Spleen (tissue), 11 donors: Measurements from ENCODE around the gene HAPLN1. TPM values are rescaled to one million over a fixed set of nuclear protein-coding genes. Genes with fewer than 3 reads are reported as not detected.
"Not testable (repeated sequence)": the region's sequence is repeated elsewhere in the genome, so short reads cannot be mapped to it uniquely, and the experiment has no call there.

Experiments
- DNase-seq: peaks from one replicate; pipeline ENCODE4 v3.0.0-alpha.2; 2020
- H3K27ac ChIP-seq, 8 donors: fragments of 200-600 bp; sonication (generic) in 7 of 8; 1 replicate in 4 of 8; 2 replicates in 4 of 8; pipeline versions ENCODE4 v1.5.0 to v1.8.0; 2016 to 2021; ENCODE audit warnings: inconsistent platforms in 4 of 8, mild to moderate bottlenecking in 4 of 8, moderate library complexity in 1 of 8
- H3K27me3 ChIP-seq, 7 donors: fragments of 200-600 bp; sonication (generic) in 6 of 7; replicated peaks in 1 of 7; 1 replicate in 4 of 7; 2 replicates in 3 of 7; pipeline versions ENCODE4 v1.5.0 to v1.8.0; 2016 to 2021; ENCODE audit warnings: inconsistent platforms in 3 of 7, mild to moderate bottlenecking in 1 of 7
- H3K36me3 ChIP-seq, 6 donors: fragments of 200-600 bp; sonication (generic) in 5 of 6; 1 replicate in 4 of 6; 2 replicates in 2 of 6; pipeline versions ENCODE4 v1.5.0 to v1.8.0; 2016 to 2021; ENCODE audit warnings: inconsistent platforms in 2 of 6
- H3K4me1 ChIP-seq, 6 donors: fragments of 200-600 bp; sonication (generic) in 5 of 6; 1 replicate in 3 of 6; 2 replicates in 3 of 6; pipeline versions ENCODE4 v1.5.0 to v1.8.0; 2016 to 2021; ENCODE audit warnings: inconsistent platforms in 3 of 6
- H3K4me3 ChIP-seq, 8 donors: fragments of 200-600 bp; sonication (generic) in 7 of 8; 1 replicate in 4 of 8; 2 replicates in 4 of 8; pipeline versions ENCODE4 v1.5.0 to v1.8.0; 2016 to 2021; ENCODE audit warnings: inconsistent platforms in 4 of 8, mild to moderate bottlenecking in 4 of 8, moderate library complexity in 2 of 8
- H3K9me3 ChIP-seq, 8 donors: fragments of 200-600 bp; sonication (generic) in 7 of 8; 1 replicate in 4 of 8; 2 replicates in 4 of 8; pipeline versions ENCODE4 v1.5.0 to v1.8.0; 2016 to 2021; ENCODE audit warnings: inconsistent platforms in 4 of 8
- CTCF ChIP-seq, 11 experiments: fragments of 200-600 bp in 7 of 11; fragments of 450-650 bp in 4 of 11; sonication (generic) in 4 of 11; IDR thresholded peaks in 8 of 11; conservative IDR thresholded peaks in 3 of 11; 1 replicate in 7 of 11; 2 replicates in 4 of 11; pipeline versions ENCODE4 v1.4.0 to v1.8.0; 2016 to 2021; ENCODE audit warnings: antibody characterized with exemption in 11 of 11, inconsistent platforms in 4 of 11, mild to moderate bottlenecking in 1 of 11
- POLR2A ChIP-seq, 3 donors: fragments of 450-650 bp; IDR thresholded peaks; one replicate each; pipeline ENCODE4 v1.5.1; 2017; ENCODE audit warnings: antibody characterized with exemption in 3 of 3, mild to moderate bottlenecking in 1 of 3
- POLR2AphosphoS5 ChIP-seq, 3 donors: sonication (generic); formaldehyde crosslinking; IDR thresholded peaks; one replicate each; pipeline ENCODE4 v1.5.1; 2017; ENCODE audit warnings: antibody characterized with exemption in 3 of 3
- WGBS, 5 donors: extraction: QIAGEN DNeasy Blood & Tissue Kit in 3 of 5; methylation state at CpG; one replicate each; pipeline versions ENCODE4 v1.1.5 to v1.1.7; 2013 to 2018; 5-methylcytosine and 5-hydroxymethylcytosine counted together
- intact Hi-C: fragments of 100-400 bp; cut with DNase I; formaldehyde crosslinking; loops from one replicate; pipeline ENCODE4 v1.15.0; 2023; ENCODE audit warnings: low total_unique reads
- polyA plus RNA-seq, 3 donors: library from polyadenylated mRNA; stranded (reverse); fragments of 200-250 nt; gene quantifications; one replicate each; pipeline ENCODE4 v1.2.1, GENCODE V29; 2013
- total RNA-seq, 7 donors: library from RNA; depleted of rRNA in 3 of 7; stranded (reverse); fragments of >200 nt in 3 of 7; fragmentation: NEBNext Ultra II Directional in 4 of 7; extraction: Animal tissue kit (Norgen Biotek cat#: 25700) in 4 of 7; gene quantifications; one replicate each; pipeline versions ENCODE4 v1.1.0 to v1.2.1, GENCODE V29; 2016 to 2021
- donor health status: healthy with polysubstance abuse.
- donor health status: DM: no; HTN: no; CAD: no; lungs with moderate emphysema.
- donor health status: DM: no; HTN: no; CAD: no.
- donor health status: Bipolar disorder and iron deficiency.
- donor health status: healthy.
- donor health status: DM: no; HTN: no; CAD: no.
- donor health status: DM: yes; HTN: yes; CAD: no.

The HAPLN1 gene
- total and polyA plus RNA-seq, 10 donors: not detected

GRCh38 chr5:83744821-83745220 is 24.2 kb upstream of the HAPLN1 start:
- Histone ChIP-seq H3K36me3 (no peaks in the 10 kb centered on the region), H3K9me3 (peaks cover 0 to 25% (median 8%) of the 10 kb centered on the region in 8 donors), H3K4me1 (no peaks in the 10 kb centered on the region), H3K4me3 (no peak overlapping the region), H3K27ac (no peak overlapping the region), H3K27me3 (no peaks in the 10 kb centered on the region)
- intact Hi-C loops: no loop called here
- no peak for DNase-seq
- WGBS, 5 donors: 8 to 17% (median 9%) methylated on average over 1 of the region's 1 CpG
- TF ChIP-seq POLR2AphosphoS5 (IDR thresholded peaks at IDR 0.05) (no peak), POLR2A (IDR thresholded peaks at IDR 0.05) (no peak), CTCF (IDR thresholded peaks at IDR 0.05 in 8 of 11, conservative IDR thresholded peaks at IDR 0.05 in 3 of 11) (no peak)

- no peak overlapping the region for H3K27ac ChIP-seq
- intact Hi-C loops: no loop called here
- H3K4me1 ChIP-seq: no peaks in the 10 kb centered on the region
- H3K27me3 ChIP-seq: no peaks in the 10 kb centered on the region
- H3K9me3 ChIP-seq: peaks cover 0 to 4% (median 0%) of the 10 kb centered on the region in 8 donors
- DNase-seq: no peak
- no peak overlapping the region for H3K4me3 ChIP-seq
- H3K36me3 ChIP-seq: no peaks in the 10 kb centered on the region
- TF ChIP-seq POLR2A (IDR thresholded peaks at IDR 0.05) (no peak), CTCF (IDR thresholded peaks at IDR 0.05 in 8 of 11, conservative IDR thresholded peaks at IDR 0.05 in 3 of 11) (no peak), POLR2AphosphoS5 (IDR thresholded peaks at IDR 0.05) (no peak)
- WGBS, 5 donors: 81 to 96% (median 92%) methylated on average over 4 of the region's 4 CpGs
Measured at GRCh38 chr5:83742089-83742488, 21.4 kb upstream of the HAPLN1 start.

GRCh38 chr5:83741571-83741970 is 20.9 kb upstream of the HAPLN1 start:
- Histone ChIP-seq H3K4me1 (no peaks in the 10 kb centered on the region), H3K27me3 (no peaks in the 10 kb centered on the region), H3K36me3 (no peaks in the 10 kb centered on the region), H3K4me3 (no peak overlapping the region), H3K9me3 (no peaks in the 10 kb centered on the region), H3K27ac (no peak overlapping the region)
- intact Hi-C loops: no loop called here
- TF ChIP-seq POLR2AphosphoS5 (IDR thresholded peaks at IDR 0.05) (no peak), POLR2A (IDR thresholded peaks at IDR 0.05) (no peak), CTCF (IDR thresholded peaks at IDR 0.05 in 8 of 11, conservative IDR thresholded peaks at IDR 0.05 in 3 of 11) (no peak)
- 81 to 86% (median 82%) methylated on average over 3 of the region's 3 CpGs for WGBS, 5 donors
- DNase-seq: no peak

- no peaks in the 10 kb centered on the region for H3K36me3 ChIP-seq
- H3K27me3 ChIP-seq: no peaks in the 10 kb centered on the region
- H3K9me3 ChIP-seq: no peaks in the 10 kb centered on the region
- H3K27ac ChIP-seq: no peak overlapping the region
- H3K4me1 ChIP-seq: no peaks in the 10 kb centered on the region
- TF ChIP-seq POLR2A (IDR thresholded peaks at IDR 0.05) (no peak), POLR2AphosphoS5 (IDR thresholded peaks at IDR 0.05) (no peak), CTCF (IDR thresholded peaks at IDR 0.05 in 8 of 11, conservative IDR thresholded peaks at IDR 0.05 in 3 of 11) (no peak)
- DNase-seq: no peak
- H3K4me3 ChIP-seq: no peak overlapping the region
- WGBS, 5 donors: 65 to 81% (median 74%) methylated on average over 2 of the region's 2 CpGs
- intact Hi-C loops: no loop called here
Measured at GRCh38 chr5:83740741-83741140, 20.1 kb upstream of the HAPLN1 start.

- DNase-seq, H3K9me3 ChIP-seq, H3K4me1 ChIP-seq, H3K4me3 ChIP-seq, H3K36me3 ChIP-seq, H3K27me3 ChIP-seq, H3K27ac ChIP-seq, intact Hi-C loops: not testable (repeated sequence)
- 73 to 82% (median 77%) methylated on average over 2 of the region's 2 CpGs for WGBS, 5 donors
Measured at GRCh38 chr5:83736169-83736568, 15.5 kb upstream of the HAPLN1 start.

- H3K27me3 ChIP-seq, H3K4me1 ChIP-seq, H3K36me3 ChIP-seq, intact Hi-C loops, H3K4me3 ChIP-seq, H3K27ac ChIP-seq, DNase-seq, H3K9me3 ChIP-seq: not testable (repeated sequence)
Measured at GRCh38 chr5:83735058-83735457, 14.4 kb upstream of the HAPLN1 start.
